Hypothalamus (tissue), 51 donors: ENCODE data around the gene LTB4R.

ENCODE experiments used
- DNase-seq, 51 donors: peaks; one replicate each; lab custom pipeline; 2025; lab: John Stamatoyannopoulos, UW

LTB4R gene

DNA sequence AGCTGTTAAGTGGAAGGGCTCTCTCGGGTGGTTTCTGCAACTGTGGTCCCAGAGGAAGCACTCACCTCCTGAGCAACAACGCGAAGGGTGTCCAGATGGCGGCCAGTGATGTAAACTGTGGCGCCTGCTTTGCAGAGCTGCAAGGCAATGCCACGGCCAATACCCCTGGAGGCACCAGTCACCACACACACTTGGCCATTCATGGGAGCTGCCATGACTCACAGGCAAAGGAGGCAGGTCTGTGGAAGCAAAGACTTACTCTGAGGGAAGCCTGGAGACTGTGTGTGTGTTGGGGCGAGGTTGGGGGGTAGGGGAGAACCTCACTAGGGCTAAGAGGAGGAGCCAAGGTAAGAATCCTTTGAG is 12.4 kb upstream of the LTB4R start:
- DNase-seq = peak in 4 of 51 donors; percentile 12 to 51 (median 28)

DNA sequence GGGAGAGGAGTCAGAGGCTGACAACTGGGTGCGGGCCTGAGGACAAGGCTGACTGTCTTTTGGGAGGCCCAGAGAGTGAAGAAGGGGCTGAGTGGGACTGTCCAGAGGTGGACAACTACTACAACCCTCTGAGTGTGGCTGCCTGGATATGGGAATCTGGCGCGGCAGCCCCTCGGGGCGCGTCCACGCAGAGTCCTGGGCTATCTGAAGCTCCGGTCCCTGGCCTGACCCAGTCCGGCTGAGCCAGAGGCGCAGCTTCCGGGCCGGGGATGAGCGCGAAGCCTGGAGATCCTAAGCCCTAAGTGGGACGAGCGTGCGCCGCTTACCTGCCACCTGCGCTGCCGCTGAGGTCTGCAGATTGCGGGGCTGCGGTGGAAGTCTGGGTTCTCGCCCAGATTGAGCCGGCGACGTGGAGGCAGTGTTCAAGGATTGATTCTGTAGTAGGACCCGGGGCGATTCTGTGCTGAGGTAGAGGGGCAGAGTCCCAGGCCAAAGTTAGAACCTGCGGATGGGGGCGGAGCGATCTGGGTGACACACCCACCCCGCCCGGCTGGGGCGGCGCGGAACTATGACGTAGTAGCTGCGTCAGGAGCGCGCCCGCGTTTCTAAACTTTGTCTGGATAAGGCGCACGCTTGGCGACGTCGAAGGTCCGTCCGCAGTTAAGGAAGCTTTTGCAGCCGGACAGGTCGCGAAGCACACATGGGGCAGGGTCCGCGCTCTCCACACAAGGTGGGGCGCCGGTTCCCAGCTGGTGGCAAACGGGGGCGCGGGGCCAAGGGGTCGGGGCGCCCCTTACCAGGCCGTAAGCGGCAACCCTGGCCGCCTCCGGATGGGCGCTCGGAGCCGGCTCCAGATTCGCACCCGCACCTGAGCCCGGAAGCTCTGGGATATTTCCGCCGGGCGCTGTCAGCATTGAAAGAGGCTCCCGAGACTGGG is 11.8 kb upstream of the LTB4R start, which contains the start of the genes DHRS1 and NOP9:
Gene DHRS1, minus strand, starts transcription at position 526 of the 937 bp plus-strand sequence. CDS start 674 bp downstream, outside the sequence.
Gene NOP9, plus strand, starts transcription at position 596 of the 937 bp plus-strand sequence. Its CDS starts 105 bp downstream, at position 701.
- DNase-seq = peak; percentile 46 to 92 (median 80)

DNA sequence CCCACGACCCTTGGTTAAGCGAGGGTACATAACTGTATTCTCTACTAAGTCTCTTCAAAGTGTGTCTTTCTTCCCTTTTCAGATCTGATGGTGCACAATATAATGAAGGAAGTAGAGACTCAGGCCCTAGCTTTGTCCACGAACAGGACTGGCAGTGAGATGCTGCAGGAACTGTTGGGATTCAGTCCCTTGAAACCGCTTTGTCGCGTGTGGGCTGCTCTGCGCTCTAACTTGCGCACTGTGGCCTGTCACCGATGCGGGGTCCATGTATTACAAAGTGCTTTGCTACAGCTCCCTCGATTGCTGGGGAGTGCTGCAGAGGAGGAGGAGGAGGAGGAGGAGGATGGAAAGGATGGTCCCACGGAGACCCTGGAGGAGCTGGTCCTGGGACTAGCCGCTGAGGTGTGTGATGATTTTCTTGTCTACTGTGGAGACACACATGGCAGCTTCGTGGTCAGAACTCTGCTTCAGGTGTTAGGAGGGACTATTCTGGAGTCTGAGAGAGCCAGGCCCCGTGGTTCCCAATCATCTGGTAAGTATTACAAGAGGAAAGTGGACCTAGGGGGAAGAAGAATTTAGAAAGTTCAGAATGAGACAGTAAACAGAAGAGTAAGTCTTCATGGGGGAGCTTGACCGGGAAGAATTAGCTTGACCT is 10.8 kb upstream of the LTB4R start:
- no peak for DNase-seq

DNA sequence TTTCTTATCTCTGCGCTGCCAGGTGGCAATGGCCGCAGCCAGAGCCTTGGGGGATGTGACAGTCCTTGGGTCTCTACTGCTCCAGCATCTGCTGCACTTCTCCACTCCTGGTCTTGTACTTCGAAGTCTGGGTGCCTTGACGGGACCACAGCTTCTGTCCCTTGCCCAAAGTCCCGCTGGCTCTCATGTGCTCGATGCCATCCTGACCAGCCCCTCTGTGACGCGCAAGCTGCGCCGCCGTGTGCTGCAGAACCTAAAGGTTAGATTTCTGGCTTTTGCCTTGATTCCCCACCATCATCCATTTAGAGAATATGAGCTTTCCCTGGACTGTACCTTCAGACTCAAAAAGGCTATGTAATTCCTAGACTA is 7.3 kb upstream of the LTB4R start:
- no peak for DNase-seq

DNA sequence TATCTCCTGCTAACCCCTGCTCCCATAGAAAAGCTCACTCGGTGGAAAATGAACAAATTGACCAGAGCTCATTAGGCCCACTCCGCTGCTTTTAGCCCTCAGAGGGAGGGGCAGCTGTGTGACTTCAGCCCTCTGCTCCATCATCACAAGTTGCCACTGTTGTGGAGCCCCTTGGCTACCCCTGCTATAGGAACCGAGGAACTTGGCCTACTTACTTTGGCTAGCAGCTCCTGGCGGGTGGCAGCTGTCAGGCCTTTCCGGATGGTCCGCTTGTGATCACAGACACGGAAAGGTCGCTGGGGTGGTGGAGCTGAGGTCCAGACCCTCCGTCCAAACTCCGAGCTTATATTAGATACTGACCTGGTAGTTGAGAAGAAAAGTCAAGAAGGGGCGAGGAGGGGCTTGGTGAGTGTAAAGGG is 4.1 kb upstream of the LTB4R start:
- DNase-seq = no peak

DNA sequence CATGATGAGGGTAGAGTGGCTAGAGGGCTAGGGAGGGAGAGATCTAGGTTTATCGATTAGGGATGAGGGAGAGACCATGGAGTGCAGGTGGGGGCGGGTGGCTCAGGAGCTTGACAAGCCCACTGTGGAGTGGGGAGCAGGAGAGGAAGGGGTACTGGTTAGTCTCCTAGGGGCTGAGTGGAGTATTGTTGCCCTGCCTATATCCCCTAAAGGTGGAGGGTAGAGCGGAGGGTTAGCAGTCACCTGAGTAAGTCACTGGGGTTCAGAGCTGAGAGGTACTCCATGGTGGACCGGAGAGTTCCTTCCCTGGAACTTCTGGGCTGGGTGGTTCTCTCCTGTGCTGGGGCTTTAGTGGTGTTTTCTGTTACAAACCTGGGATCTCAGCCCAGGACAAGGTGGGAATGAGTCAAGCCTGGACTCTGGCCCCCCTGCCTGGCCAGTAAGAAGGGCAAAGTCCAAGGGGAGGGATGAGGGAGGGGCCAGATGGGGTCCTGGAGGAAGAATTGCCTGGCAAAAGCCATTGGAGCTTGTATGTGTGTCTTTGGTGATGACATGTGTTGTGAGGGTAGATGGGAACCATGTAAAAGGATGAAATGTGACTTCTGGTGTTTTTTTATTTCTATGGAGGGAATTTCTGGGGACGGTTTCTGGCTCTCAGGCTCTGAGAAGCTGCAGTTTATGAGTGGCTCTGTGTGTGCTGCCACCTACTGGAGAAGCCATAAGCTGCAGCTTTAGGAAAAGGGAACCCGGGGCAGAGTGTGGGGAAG is 3.5 kb upstream of the LTB4R start, which contains the start of gene CIDEB:
Gene CIDEB, minus strand, starts transcription at position 403 of the 767 bp plus-strand sequence. Its CDS starts 119 bp downstream, at position 284.
- peak in 24 of 51 donors; percentile 5 to 60 (median 34) for DNase-seq

DNA sequence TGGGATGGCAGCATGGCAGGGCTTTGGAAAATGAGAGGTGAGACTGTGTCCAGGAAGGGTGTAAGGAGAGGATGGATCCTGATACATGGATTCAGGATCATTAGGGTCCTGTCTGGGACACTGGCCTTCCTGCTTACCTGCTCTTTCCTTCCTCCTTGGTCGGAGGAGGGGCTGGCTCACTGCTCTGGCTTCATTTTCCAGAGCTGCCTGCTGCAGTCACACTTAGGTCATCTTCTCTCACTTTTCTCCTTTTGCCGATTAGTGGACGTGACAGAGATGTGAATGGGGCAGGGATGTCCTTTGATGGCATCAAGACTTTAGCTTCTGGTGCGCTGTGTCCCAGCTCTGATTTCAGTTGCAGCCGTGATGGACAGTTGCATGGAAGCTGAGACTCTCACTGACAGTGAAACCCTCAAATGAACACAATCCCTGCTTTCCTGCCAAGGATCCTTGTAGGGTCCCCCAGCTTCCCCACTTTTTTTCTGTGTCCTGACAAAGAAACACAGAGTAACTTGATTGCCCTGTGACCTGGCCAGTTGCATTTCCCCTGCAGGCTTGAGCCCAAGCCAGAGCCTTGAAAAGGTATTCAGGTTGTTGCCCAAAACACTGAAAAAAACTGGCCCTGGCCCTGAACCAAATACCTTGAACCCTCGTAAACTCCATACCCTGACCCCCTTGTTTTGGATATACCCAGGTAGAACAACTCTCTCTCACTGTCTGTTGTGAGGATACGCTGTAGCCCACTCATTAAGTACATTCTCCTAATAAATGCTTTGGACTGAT is 2.8 kb upstream of the LTB4R start:
- DNase-seq = no peak

DNA sequence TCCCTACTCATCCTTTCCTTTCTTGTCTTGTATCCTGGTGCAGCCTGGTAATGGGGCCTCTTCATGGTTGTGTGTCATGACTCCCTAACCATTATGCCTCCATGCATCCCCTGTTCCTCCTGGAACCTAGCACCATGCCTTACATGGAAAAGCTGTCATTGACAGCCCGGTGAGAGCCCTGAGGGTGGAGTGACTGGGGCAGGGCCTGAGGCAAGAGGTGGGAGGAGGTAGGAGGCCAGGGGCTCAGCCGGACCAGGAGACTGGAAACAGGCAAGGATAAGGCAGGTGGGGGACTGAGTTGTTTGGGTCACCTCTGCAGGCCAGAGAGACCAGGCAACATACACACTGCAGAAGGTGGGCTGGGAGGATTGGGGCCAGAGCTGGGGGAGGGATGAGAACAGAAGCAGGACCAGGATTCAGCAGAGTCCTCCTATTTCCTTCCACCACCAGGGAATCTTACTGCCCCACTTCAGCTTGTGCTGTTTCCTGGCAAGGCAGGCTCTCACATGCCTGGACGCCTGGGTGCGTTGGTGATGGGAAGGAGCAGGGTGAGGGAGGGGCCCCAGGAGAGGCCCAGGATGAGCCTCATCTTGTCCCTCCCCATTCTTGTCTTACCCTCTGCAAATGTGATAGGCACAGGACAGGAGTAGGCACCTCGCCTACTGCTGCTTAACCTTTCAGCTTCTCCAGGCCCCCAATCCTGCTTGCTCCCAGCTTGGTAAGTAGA is 1.6 kb upstream of the LTB4R start, which contains the start of gene LTB4R2:
Gene LTB4R2, plus strand, starts transcription at position 603 of the 727 bp plus-strand sequence. CDS start 525 bp downstream, outside the sequence.
- no peak for DNase-seq

DNA sequence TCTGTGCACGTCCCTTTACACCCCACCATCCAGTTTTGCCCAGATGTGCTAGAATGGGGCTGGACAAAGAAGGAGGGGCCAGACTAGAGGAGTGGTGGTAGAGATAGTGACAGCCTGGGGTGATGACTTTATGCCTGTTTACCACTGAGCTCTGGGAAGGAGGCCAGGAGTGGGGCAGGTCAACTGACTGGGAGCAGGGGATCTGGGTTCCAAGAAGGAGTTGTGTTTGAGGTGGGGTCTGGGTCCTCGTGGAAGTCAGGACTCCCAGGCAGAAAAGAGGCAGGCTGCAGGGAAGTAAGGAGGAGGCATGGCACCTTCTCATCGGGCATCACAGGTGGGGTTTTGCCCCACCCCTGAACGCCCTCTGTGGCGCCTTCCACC is 1.0 kb upstream of the LTB4R start:
- DNase-seq = no peak

DNA sequence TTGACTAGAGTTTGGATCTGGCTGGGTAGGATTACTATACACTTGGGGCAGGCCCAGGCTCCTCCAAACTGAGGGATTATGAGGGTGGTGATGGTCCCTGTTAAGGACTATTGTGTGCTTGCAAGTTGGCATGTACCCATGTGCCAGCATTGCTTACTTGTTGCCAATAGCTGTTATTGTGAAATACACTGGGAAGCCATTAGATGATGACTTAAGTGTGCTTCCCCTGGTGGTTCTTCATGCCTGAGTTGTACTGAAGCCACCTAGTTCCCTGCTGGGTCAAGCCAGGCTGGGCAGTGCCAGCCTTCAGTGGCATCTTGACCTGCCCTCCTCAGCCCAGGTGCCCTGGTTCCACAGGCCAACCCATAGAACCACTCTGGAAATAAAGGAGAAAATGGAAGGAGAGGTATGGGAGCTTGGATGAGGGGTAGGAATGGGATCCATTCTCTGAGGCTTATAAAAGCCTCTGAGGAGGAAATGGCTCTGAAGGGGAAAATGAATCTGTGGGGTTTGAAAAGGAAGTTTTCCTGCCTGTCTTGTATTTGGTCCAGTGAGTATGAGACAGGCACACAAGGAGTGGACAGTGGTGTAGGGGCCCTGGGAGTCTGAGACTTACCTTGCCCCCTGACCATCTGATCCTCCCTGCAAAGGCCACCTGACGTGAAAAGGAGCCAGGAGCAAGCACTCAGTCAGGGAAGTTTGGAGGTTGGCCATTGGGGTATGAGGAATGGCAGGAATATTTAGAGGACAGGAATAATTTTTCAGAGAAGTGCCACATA is 724 bp downstream of the LTB4R start:
- DNase-seq = no peak

DNA sequence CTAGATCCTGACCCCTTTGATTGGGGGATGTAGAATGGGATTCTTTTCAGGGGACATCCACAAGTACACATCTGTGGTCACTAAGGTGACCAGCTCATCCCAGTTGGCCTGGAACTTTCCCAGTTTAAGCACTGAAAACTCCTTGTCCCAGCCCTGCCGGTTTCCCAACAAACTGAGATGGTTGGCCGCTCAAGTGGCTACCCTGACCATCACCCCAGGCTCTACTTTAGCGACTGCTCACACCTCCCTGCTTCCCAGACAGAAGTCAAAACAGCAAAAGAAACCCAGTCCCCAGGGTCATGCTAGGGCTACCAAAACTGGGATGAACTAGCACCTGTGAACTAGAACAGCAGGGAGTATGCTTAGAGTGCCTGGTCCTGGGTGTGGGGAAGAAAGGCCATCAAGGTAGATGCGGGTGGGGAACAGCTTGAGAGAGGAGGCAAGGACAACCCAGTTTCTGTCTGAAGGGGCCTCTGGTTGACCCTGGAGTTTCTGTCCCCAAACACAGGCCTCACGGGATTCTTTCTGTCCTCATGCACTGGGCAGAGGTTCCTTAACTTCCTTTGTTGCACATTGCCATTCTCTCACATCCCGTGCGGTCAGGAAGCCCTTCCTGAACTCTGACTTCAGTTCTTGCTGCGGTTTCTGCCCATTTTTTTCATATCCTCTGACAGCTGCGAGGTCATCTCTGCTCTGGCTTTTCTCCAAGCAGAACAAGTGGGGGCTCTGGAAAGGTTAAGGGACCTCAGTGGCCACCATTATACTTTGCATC is 1.6 kb downstream of the LTB4R start:
- peak in 6 of 51 donors; percentile 6 to 33 (median 17) for DNase-seq

DNA sequence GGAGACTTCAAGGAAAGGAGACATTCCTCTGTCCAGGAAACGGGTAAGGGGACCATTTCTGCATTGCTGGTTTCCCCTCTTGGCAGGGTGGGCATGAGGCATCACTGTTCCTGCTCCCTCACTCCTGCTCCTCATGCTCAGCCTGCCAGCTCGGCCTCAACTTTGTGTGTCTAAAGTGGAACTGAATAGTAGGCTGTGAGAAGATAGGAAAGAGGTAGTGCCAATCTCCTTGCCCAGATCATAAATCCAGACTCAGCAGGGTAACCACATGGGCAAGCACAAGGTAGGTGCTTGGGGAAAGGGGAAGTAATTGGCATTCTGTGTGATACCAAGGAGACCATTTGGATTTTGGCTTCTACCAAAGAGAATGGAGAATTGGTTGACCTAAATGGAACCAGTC is 2.6 kb downstream of the LTB4R start:
- no peak for DNase-seq

DNA sequence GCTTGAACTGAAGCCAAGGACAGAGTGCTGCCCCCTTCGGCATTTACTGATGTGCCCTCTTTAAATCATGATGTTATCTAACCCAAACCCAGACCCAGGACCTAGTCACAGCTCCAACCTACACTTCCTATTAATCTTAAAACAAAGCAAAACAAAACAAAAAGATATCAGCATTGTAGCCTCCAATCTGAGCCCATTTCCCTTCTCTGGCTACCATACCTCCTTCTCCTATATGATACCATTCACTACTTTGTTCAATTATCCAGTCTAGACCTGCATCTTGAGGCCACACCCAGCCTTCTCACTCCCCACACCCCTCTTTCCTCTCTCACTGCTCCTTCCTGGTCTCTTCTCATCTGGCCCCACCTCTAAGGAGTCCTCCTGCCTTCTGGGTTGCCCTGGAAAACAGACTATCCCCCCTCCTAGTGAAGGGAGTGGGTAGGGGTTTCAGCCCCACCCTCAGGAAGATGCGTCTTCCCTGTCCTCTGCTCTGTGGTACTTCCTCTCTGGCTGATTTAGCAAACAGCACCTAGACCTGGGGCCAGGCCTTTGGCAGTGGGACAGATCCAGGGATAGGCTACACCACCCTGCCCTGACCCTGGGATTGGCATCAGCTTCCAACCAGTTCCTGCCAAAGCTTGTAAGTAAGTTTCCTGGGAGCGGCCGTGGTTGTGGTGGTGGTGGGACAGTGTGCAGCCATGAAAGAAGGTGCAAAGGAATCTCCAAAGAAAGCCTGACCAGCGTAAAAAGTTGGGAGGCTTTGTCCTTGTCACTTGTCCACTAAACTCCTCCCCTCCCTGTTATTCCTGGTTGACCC is 3.3 kb downstream of the LTB4R start:
- no peak for DNase-seq

DNA sequence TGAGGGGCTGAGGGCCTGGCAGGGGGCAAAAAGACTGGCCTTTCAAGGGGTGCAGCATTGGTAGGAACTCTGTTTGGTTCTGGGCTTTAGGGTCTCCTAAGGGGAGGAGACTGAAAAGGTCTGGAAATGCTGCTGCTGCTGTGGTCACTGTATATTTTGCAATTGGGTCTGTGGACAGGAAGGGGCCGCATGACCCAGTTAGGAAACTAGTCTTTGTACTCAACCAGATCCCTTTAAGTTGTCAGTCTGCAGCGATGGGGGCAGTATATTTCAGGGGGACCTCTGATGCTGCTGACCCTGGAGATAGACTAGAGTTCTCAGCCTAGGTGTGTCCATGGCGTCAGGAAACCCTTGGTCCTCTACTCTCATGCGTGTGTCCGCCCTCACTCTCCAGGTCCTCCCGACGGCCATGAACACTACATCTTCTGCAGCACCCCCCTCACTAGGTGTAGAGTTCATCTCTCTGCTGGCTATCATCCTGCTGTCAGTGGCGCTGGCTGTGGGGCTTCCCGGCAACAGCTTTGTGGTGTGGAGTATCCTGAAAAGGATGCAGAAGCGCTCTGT is 4.0 kb downstream of the LTB4R start:
- DNase-seq = peak in 1 of 51 donors; percentile 5

DNA sequence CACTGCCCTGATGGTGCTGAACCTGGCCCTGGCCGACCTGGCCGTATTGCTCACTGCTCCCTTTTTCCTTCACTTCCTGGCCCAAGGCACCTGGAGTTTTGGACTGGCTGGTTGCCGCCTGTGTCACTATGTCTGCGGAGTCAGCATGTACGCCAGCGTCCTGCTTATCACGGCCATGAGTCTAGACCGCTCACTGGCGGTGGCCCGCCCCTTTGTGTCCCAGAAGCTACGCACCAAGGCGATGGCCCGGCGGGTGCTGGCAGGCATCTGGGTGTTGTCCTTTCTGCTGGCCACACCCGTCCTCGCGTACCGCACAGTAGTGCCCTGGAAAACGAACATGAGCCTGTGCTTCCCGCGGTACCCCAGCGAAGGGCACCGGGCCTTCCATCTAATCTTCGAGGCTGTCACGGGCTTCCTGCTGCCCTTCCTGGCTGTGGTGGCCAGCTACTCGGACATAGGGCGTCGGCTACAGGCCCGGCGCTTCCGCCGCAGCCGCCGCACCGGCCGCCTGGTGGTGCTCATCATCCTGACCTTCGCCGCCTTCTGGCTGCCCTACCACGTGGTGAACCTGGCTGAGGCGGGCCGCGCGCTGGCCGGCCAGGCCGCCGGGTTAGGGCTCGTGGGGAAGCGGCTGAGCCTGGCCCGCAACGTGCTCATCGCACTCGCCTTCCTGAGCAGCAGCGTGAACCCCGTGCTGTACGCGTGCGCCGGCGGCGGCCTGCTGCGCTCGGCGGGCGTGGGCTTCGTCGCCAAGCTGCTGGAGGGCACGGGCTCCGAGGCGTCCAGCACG is 4.7 kb downstream of the LTB4R start:
- DNase-seq = peak in 1 of 51 donors; percentile 19

DNA sequence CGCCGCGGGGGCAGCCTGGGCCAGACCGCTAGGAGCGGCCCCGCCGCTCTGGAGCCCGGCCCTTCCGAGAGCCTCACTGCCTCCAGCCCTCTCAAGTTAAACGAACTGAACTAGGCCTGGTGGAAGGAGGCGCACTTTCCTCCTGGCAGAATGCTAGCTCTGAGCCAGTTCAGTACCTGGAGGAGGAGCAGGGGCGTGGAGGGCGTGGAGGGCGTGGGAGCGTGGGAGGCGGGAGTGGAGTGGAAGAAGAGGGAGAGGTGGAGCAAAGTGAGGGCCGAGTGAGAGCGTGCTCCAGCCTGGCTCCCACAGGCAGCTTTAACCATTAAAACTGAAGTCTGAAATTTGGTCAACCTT is 5.3 kb downstream of the LTB4R start:
- DNase-seq = no peak
